GM12892 (cell line): ENCODE data around the gene DHRS11.

ENCODE experiments used
- POLR2A ChIP-seq: IDR thresholded peaks from 2 replicates; pipeline ENCODE4 v1.6.1; 2011; ENCODE audit warnings: low read depth, low read length, control low read depth
- POLR2AphosphoS5 ChIP-seq: IDR thresholded peaks from 2 replicates; pipeline ENCODE4 v1.6.1; 2011; ENCODE audit warnings: low read depth, low read length, control low read depth
- TAF1 ChIP-seq: IDR thresholded peaks from 2 replicates; pipeline ENCODE4 v1.6.1; 2011; ENCODE audit warnings: low read depth, mild to moderate bottlenecking, control low read depth, low read length, borderline replicate concordance

DNA sequence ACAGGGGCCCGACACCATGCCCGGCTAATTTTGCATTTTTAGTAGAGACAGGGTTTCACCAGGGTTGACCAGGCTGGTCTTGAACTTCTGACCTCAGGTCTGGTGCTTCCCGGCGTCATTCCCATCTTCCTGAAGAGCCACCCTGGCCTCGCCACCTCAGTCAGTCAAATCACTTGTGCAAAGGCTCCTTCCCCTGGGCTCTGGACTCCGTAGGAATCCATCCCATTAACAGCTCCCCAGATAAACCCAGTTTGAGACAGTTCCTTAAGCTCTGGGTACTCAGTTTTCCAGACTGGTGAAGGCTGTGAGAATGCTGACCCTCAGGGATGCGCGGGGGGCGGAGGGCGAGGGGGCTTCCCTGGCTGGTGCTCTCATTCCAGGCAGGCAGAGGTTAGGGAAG, 49.2 kb downstream of the DHRS11 start:
- TF ChIP-seq POLR2A (no peak), TAF1 (no peak), POLR2AphosphoS5 (no peak)
